CD4-positive, alpha-beta T cell (primary cell): ENCODE results near the gene TMEM51. TPM values are rescaled to one million over a fixed set of nuclear protein-coding genes. Genes with fewer than 3 reads are reported as not detected.

Experiments
- ATAC-seq: fragments of 200-7000 bp; cut with Tn5 transposase; one replicate; pipeline ENCODE4 v1.10.0; 2022; ENCODE audit warnings: mild to moderate bottlenecking; ENCODE audit not compliant: poor library complexity
- CTCF ChIA-PET: fragments of 350-600 bp; sonication (Branson Sonifier 250); formaldehyde crosslinking; loops from one replicate; lab custom pipeline; 2021; ENCODE audit warnings: antibody characterized with exemption, inconsistent platforms; lab: Charles Lee
- POLR2A ChIA-PET: fragments of 350-600 bp; sonication (Branson Sonifier 250); formaldehyde crosslinking; loops from one replicate; lab custom pipeline; 2021; ENCODE audit warnings: antibody characterized with exemption, inconsistent platforms; lab: Charles Lee
- DNase-seq, 14 experiments: peaks; one replicate each; pipeline ENCODE4 v3.0.0-alpha.2; 2013 to 2020; ENCODE audit warnings: mixed read lengths in 2 of 14
- H3K27ac ChIP-seq, 2 donors: one replicate each; pipeline versions ENCODE4 v1.5.1 to v1.7.0; 2013; ENCODE audit warnings: low read length in 2 of 2, low read depth in 1 of 2, mild to moderate bottlenecking in 1 of 2
- H3K27me3 ChIP-seq, 2 experiments: 1 replicate in 1 of 2; 2 replicates in 1 of 2; pipeline versions ENCODE4 v1.6.1 to v1.7.0; 2013; ENCODE audit warnings: low read length in 2 of 2, control low read depth in 1 of 2, mild to moderate bottlenecking in 1 of 2, moderate library complexity in 1 of 2; ENCODE audit not compliant: insufficient read depth in 2 of 2, control insufficient read depth in 1 of 2
- H3K36me3 ChIP-seq: one replicate; pipeline ENCODE4 v1.6.1; 2013; ENCODE audit warnings: low read length, control low read depth; ENCODE audit not compliant: insufficient read depth
- H3K4me1 ChIP-seq: one replicate; pipeline ENCODE4 v1.6.1; 2013; ENCODE audit warnings: low read length, control low read depth; ENCODE audit not compliant: insufficient read depth
- H3K4me3 ChIP-seq: one replicate; pipeline ENCODE4 v1.5.1; 2013; ENCODE audit warnings: mild to moderate bottlenecking, low read length, moderate library complexity
- H3K9me3 ChIP-seq, 2 experiments: 1 replicate in 1 of 2; 2 replicates in 1 of 2; pipeline versions ENCODE4 v1.6.1 to v1.7.0; 2013; ENCODE audit warnings: low read length in 2 of 2, mild to moderate bottlenecking in 2 of 2, control low read depth in 1 of 2, moderate library complexity in 1 of 2; ENCODE audit not compliant: control insufficient read depth in 1 of 2, insufficient read depth in 1 of 2
- H3K27ac Mint-ChIP-seq: one replicate; pipeline ENCODE4 v1.8.0; 2020; ENCODE audit warnings: mixed read lengths
- H3K27me3 Mint-ChIP-seq: one replicate; pipeline ENCODE4 v1.8.0; 2021; ENCODE audit warnings: mixed read lengths
- H3K36me3 Mint-ChIP-seq: one replicate; pipeline ENCODE4 v1.8.0; 2021; ENCODE audit warnings: low read depth, mixed read lengths
- H3K4me1 Mint-ChIP-seq: one replicate; pipeline ENCODE4 v1.8.0; 2021; ENCODE audit warnings: low read depth, mixed read lengths
- H3K4me3 Mint-ChIP-seq: one replicate; pipeline ENCODE4 v1.8.0; 2020; ENCODE audit warnings: mild to moderate bottlenecking, mixed read lengths
- H3K9me3 Mint-ChIP-seq: one replicate; pipeline ENCODE4 v1.8.0; 2020; ENCODE audit warnings: mixed read lengths
- CTCF ChIP-seq: fragments of 200-600 bp; IDR thresholded peaks from one replicate; pipeline ENCODE4 v1.8.0; 2022; ENCODE audit warnings: antibody characterized with exemption, mild to moderate bottlenecking
- intact Hi-C, 2 experiments: fragments of 100-400 bp; cut with DNase I in 1 of 2; cut with micrococcal nuclease in 1 of 2; formaldehyde crosslinking; loops; one replicate each; pipeline versions ENCODE4 v1.15.1 to v1.9.0; 2023 to 2025; cut with DNase I, micrococcal nuclease
- total RNA-seq, 174 experiments: library from RNA in 2 of 174; stranded (reverse) in 2 of 174; gene quantifications; one replicate each; pipeline ENCODE4 v1.2.3 and lab custom pipeline; 2021 to 2026

The TMEM51 gene
- total RNA-seq, 2 experiments from 2014 or later = not detected

GRCh38 chr1:15236746-15237145 lies 83.2 kb downstream of the TMEM51 start:
- Mint-ChIP-seq H3K27ac (no peak overlapping the region), H3K36me3 (no peaks in the 10 kb centered on the region), H3K9me3 (no peaks in the 10 kb centered on the region), H3K4me3 (no peak overlapping the region), H3K4me1 (no peaks in the 10 kb centered on the region), H3K27me3 (peaks cover 16% of the 10 kb centered on the region)
- Histone ChIP-seq H3K4me1 (no peaks in the 10 kb centered on the region), H3K27me3 (peaks cover 2 to 3% of the 10 kb centered on the region in 2 experiments), H3K27ac (no peak overlapping the region), H3K4me3 (no peak overlapping the region), H3K9me3 (no peaks in the 10 kb centered on the region), H3K36me3 (no peaks in the 10 kb centered on the region)
- ChIA-PET POLR2A (no interaction called here), CTCF (no interaction called here)
- DNase-seq (no peak), ATAC-seq (no peak)
- TF ChIP-seq CTCF = no peak
- intact Hi-C loops = no loop called here

GRCh38 chr1:15238789-15239188 lies 85.2 kb downstream of the TMEM51 start:
- intact Hi-C loops = no loop called here
- ATAC-seq = no peak
- TF ChIP-seq CTCF = no peak
- H3K27me3 Mint-ChIP-seq = peaks cover 32% of the 10 kb centered on the region
- ChIA-PET CTCF (no interaction called here), POLR2A (no interaction called here)
- no peak for DNase-seq
- H3K9me3 Mint-ChIP-seq = no peaks in the 10 kb centered on the region
- no peaks in the 10 kb centered on the region for H3K36me3 Mint-ChIP-seq
- Histone ChIP-seq H3K4me1 (no peaks in the 10 kb centered on the region), H3K27ac (no peak overlapping the region), H3K4me3 (no peak overlapping the region), H3K36me3 (no peaks in the 10 kb centered on the region), H3K27me3 (peaks cover 3 to 6% of the 10 kb centered on the region in 2 experiments), H3K9me3 (no peaks in the 10 kb centered on the region)
- no peaks in the 10 kb centered on the region for H3K4me1 Mint-ChIP-seq
- H3K4me3 Mint-ChIP-seq = no peak overlapping the region
- no peak overlapping the region for H3K27ac Mint-ChIP-seq

- H3K9me3 ChIP-seq = peaks cover 0 to 6% of the 10 kb centered on the region in 2 experiments
- H3K4me1 Mint-ChIP-seq = peaks cover 16% of the 10 kb centered on the region
- TF ChIP-seq CTCF = no peak
- H3K4me1 ChIP-seq = peaks cover 11% of the 10 kb centered on the region
- no peaks in the 10 kb centered on the region for H3K9me3 Mint-ChIP-seq
- H3K4me3 ChIP-seq = no peak overlapping the region
- intact Hi-C loops = no loop called here
- no peak overlapping the region for H3K27ac Mint-ChIP-seq
- no peaks in the 10 kb centered on the region for H3K36me3 ChIP-seq
- peaks cover 55% of the 10 kb centered on the region for H3K27me3 Mint-ChIP-seq
- ATAC-seq (no peak), DNase-seq (no peak)
- ChIA-PET POLR2A (no interaction called here), CTCF (no interaction called here)
- H3K4me3 Mint-ChIP-seq = no peak overlapping the region
- H3K27me3 ChIP-seq = peaks cover 24 to 26% of the 10 kb centered on the region in 2 experiments
- H3K36me3 Mint-ChIP-seq = no peaks in the 10 kb centered on the region
- no peak overlapping the region for H3K27ac ChIP-seq
These were observed 89.2 kb downstream of the TMEM51 start for GRCh38 chr1:15242766-15243165.
